Activated T-helper 17 cell treated with anti-CD3 and anti-CD28 coated beads, Interleukin-2, amount 50 U/mL, for 72 hours (primary cell): ENCODE data around the gene RAB5A. TPM values are rescaled to one million over a fixed set of nuclear protein-coding genes. Genes with fewer than 3 reads are reported as not detected.
"Not testable (repeated sequence)": the region's sequence is repeated elsewhere in the genome, so short reads cannot be mapped to it uniquely, and the experiment has no call there.

Experiments used
- ATAC-seq: fragments of 150-1000 bp; cut with Tn5 transposase; replicated peaks from 2 replicates; pipeline ENCODE4 v1.10.0; 2021; ENCODE audit warnings: mild to moderate bottlenecking, moderate library complexity
- H3K27ac Mint-ChIP-seq: one replicate; pipeline ENCODE4 v1.8.0; 2022; ENCODE audit warnings: mixed read lengths
- H3K27me3 Mint-ChIP-seq: one replicate; pipeline ENCODE4 v1.8.0; 2022; ENCODE audit warnings: mixed read lengths
- H3K36me3 Mint-ChIP-seq: one replicate; pipeline ENCODE4 v1.8.0; 2022; ENCODE audit warnings: low read depth, mild to moderate bottlenecking, mixed read lengths
- H3K4me1 Mint-ChIP-seq: one replicate; pipeline ENCODE4 v1.8.0; 2022; ENCODE audit warnings: mixed read lengths
- H3K4me3 Mint-ChIP-seq: one replicate; pipeline ENCODE4 v1.8.0; 2022; ENCODE audit warnings: mild to moderate bottlenecking, mixed read lengths
- H3K9me3 Mint-ChIP-seq: one replicate; pipeline ENCODE4 v1.8.0; 2022; ENCODE audit warnings: mixed read lengths
- total RNA-seq, 2 donors: library from RNA; stranded (reverse); gene quantifications; one replicate each; pipeline ENCODE4 v1.2.3, GENCODE V29; 2022

Gene RAB5A
- total RNA-seq, 2 donors from 2014 or later = 53.6 to 55.7 TPM

DNA sequence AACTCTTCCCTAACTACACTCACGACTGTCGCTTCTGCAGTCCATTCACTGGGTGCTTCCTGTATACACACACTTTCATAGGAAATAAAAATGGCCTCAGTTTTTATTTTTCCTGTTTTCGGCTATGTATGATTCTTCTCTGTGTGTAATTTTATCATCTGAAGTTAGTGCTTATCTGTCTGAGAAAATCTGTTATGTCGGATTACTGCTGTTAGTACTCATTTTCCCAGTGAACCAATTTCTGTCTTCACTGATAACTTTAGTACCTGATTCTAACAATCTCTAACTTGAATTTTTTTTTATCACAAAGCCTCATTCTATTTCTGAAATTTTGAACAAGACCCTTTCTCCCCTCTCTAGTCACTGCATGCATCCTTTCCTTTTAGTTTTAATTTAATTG, 20.9 kb downstream of the RAB5A start:
- Mint-ChIP-seq H3K4me1 (peaks cover 22% of the 10 kb centered on the region), H3K36me3 (peaks cover 69% of the 10 kb centered on the region), H3K9me3 (no peaks in the 10 kb centered on the region), H3K27me3 (no peaks in the 10 kb centered on the region), H3K4me3 (no peak overlapping the region), H3K27ac (no peak overlapping the region)
- no peak for ATAC-seq

GRCh38 chr3:19970327-19970726, 23.4 kb downstream of the RAB5A start:
- Mint-ChIP-seq H3K27me3 (no peaks in the 10 kb centered on the region), H3K4me1 (peaks cover 27% of the 10 kb centered on the region), H3K4me3 (no peak overlapping the region), H3K27ac (peak overlapping the region; percentile 43), H3K36me3 (peaks cover 86% of the 10 kb centered on the region), H3K9me3 (no peaks in the 10 kb centered on the region)
- ATAC-seq = no peak

DNA sequence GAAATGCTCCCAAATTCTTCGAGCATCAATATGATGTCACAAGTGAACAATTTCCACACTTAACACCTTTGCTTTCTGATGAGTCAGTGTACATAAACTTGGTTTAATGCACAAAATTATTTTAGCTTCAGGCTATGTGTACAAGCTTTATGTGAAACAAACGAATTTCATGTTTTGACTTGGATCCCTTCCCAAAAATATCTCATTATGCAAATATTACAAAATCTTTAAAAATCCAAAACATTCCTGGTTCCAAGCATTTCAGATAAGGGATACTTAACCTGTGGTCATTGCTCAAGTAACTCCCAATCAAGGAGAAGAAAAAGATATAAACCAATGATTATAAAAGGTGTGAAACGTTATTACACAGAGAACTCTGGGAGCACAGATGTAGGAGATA, 25.2 kb downstream of the RAB5A start:
- Mint-ChIP-seq H3K9me3 (no peaks in the 10 kb centered on the region), H3K27me3 (no peaks in the 10 kb centered on the region), H3K4me3 (no peak overlapping the region), H3K27ac (peak overlapping the region; percentile 61), H3K4me1 (peaks cover 21% of the 10 kb centered on the region), H3K36me3 (peaks cover 92% of the 10 kb centered on the region)
- no peak for ATAC-seq

DNA sequence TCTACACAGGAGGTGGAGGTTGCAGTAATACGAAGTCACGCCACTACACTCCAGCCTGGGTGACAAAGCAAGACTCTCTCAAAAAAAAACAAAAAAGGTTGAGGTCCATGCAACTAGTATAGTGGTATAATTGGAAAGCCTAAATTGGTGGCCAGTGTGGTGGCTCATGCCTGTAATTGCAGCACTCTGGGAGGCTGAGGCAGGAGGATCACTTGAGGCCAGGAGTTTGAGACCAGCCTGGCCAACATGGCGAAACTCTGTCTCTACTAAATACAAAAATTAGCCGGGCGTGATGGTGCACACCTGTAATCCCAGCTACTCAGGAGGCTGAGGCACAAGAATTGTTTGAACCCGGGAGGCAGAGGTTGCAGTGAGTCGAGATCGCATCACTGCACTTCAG, 42.0 kb downstream of the RAB5A start:
- H3K27me3 Mint-ChIP-seq, H3K27ac Mint-ChIP-seq, H3K4me1 Mint-ChIP-seq, ATAC-seq, H3K9me3 Mint-ChIP-seq, H3K4me3 Mint-ChIP-seq: not testable (repeated sequence)
- peaks cover 18% of the 10 kb centered on the region for H3K36me3 Mint-ChIP-seq

GRCh38 chr3:19994796-19995195, 47.9 kb downstream of the RAB5A start:
- Mint-ChIP-seq H3K4me3 (no peak overlapping the region), H3K27me3 (no peaks in the 10 kb centered on the region), H3K9me3 (peaks cover 4% of the 10 kb centered on the region), H3K4me1 (no peaks in the 10 kb centered on the region), H3K27ac (no peak overlapping the region), H3K36me3 (no peaks in the 10 kb centered on the region)
- no peak for ATAC-seq

GRCh38 chr3:19997502-19997901, 50.6 kb downstream of the RAB5A start:
- no peak for ATAC-seq
- no peaks in the 10 kb centered on the region for H3K27me3 Mint-ChIP-seq
- H3K27ac Mint-ChIP-seq = no peak overlapping the region

GRCh38 chr3:20001932-20002331, 55.0 kb downstream of the RAB5A start:
- Mint-ChIP-seq H3K4me1 (no peaks in the 10 kb centered on the region), H3K4me3 (no peak overlapping the region), H3K27me3 (no peaks in the 10 kb centered on the region), H3K9me3 (peaks cover 4% of the 10 kb centered on the region), H3K27ac (no peak overlapping the region), H3K36me3 (no peaks in the 10 kb centered on the region)
- no peak for ATAC-seq

More at GRCh38 chr3:19997502-19997901, 50.6 kb downstream of the RAB5A start:
- Mint-ChIP-seq H3K36me3 (no peaks in the 10 kb centered on the region), H3K4me1 (no peaks in the 10 kb centered on the region), H3K4me3 (no peak overlapping the region), H3K9me3 (peaks cover 4% of the 10 kb centered on the region)

- H3K9me3 Mint-ChIP-seq = no peaks in the 10 kb centered on the region
- H3K4me3 Mint-ChIP-seq = no peak overlapping the region
- H3K27ac Mint-ChIP-seq = no peak overlapping the region
- no peaks in the 10 kb centered on the region for H3K4me1 Mint-ChIP-seq
- H3K36me3 Mint-ChIP-seq = no peaks in the 10 kb centered on the region
- H3K27me3 Mint-ChIP-seq = no peaks in the 10 kb centered on the region
- no peak for ATAC-seq
Measured at GRCh38 chr3:20007960-20008359, 61.1 kb downstream of the RAB5A start.

DNA sequence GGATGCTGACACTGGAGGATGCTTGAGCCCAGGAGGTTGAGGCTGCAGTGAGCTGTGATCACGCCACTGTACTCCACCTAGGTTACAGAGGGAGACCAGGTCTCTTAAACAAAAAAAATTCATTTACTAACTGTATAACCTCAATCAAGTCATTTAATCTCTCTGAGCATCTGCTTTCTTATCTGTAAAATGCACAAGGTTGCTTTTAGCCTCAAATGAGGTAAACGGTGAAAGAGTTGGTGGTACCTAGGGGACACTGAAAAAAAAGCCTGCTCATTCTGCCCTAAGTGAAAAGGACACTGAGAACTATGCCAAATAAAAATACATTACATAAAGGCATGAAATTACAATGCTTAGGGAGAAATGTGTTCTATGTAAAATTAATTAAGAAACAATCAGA, 61.7 kb downstream of the RAB5A start:
- no peak overlapping the region for H3K27ac Mint-ChIP-seq
- H3K36me3 Mint-ChIP-seq = no peaks in the 10 kb centered on the region
- H3K27me3 Mint-ChIP-seq = no peaks in the 10 kb centered on the region
- no peaks in the 10 kb centered on the region for H3K9me3 Mint-ChIP-seq
- no peak overlapping the region for H3K4me3 Mint-ChIP-seq
- H3K4me1 Mint-ChIP-seq = peaks cover 4% of the 10 kb centered on the region
- no peak for ATAC-seq

GRCh38 chr3:20012164-20012563, 65.3 kb downstream of the RAB5A start, which contains the start of gene PP2D1:
Gene PP2D1 (minus strand): TSS chr3:20012264. CDS start chr3:20012072, 192 bp downstream.
- peaks cover 4% of the 10 kb centered on the region for H3K4me1 Mint-ChIP-seq

DNA sequence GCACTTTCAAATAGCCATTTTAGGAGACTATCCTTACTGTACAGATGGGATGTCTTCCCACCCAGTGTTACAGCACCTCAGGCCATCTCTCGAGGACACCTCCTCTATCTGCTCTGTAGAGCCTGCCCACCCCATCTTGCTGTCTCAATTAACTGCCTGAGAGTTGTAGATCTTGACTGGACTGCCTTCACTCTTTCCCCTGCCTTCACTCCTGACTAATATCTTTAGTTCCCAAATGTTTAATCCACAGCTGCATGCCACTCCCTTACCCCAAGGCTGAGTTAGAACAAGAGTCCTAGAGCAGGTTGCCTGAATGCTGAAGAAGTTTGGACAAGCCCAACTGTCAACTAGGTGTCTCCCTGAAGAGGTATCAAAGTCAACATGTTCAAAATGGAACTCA, 66.5 kb downstream of the RAB5A start:
- no peaks in the 10 kb centered on the region for H3K9me3 Mint-ChIP-seq
- no peak for ATAC-seq
- no peaks in the 10 kb centered on the region for H3K36me3 Mint-ChIP-seq

More at GRCh38 chr3:20012164-20012563, 65.3 kb downstream of the RAB5A start, which contains the start of gene PP2D1:
- no peaks in the 10 kb centered on the region for H3K9me3 Mint-ChIP-seq
- H3K27me3 Mint-ChIP-seq = no peaks in the 10 kb centered on the region
- ATAC-seq = no peak
- H3K4me3 Mint-ChIP-seq = no peak within 1 kb of the TSS
- no peak within 1 kb of the TSS for H3K27ac Mint-ChIP-seq
- no peaks in the 10 kb centered on the region for H3K36me3 Mint-ChIP-seq

DNA sequence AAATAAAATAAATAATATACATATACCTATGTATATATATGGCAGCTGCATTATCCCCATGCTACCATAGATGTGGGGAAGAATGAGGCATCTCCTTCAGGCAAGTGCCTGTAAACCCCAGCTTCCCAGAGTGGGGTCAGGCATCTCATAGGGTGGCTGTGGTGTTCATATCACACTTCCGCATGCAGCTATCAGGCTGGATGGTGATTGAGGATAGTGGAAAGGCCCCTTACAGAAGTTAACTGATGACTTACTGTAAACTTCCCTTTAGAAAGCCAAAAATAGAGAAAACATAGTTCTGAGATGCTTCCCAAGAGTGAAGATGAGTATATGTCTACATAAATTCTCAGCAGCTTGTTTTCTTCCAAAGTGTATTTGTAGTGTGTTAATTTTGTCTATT, 68.6 kb downstream of the RAB5A start:
- Mint-ChIP-seq H3K4me3 (no peak overlapping the region), H3K9me3 (no peaks in the 10 kb centered on the region), H3K27me3 (no peaks in the 10 kb centered on the region), H3K4me1 (peaks cover 4% of the 10 kb centered on the region), H3K36me3 (no peaks in the 10 kb centered on the region), H3K27ac (no peak overlapping the region)
- no peak for ATAC-seq

More for the DNA sequence above, 66.5 kb downstream of the RAB5A start:
- Mint-ChIP-seq H3K4me3 (no peak overlapping the region), H3K27me3 (no peaks in the 10 kb centered on the region), H3K27ac (no peak overlapping the region), H3K4me1 (peaks cover 4% of the 10 kb centered on the region)

- not testable (repeated sequence) for ATAC-seq, H3K27me3 Mint-ChIP-seq, H3K4me3 Mint-ChIP-seq, H3K36me3 Mint-ChIP-seq, H3K27ac Mint-ChIP-seq, H3K4me1 Mint-ChIP-seq, H3K9me3 Mint-ChIP-seq
Measured at GRCh38 chr3:20016076-20016475, 69.2 kb downstream of the RAB5A start.

- no peaks in the 10 kb centered on the region for H3K27me3 Mint-ChIP-seq
- no peaks in the 10 kb centered on the region for H3K36me3 Mint-ChIP-seq
- ATAC-seq = no peak
- no peak overlapping the region for H3K4me3 Mint-ChIP-seq
- H3K9me3 Mint-ChIP-seq = no peaks in the 10 kb centered on the region
- peak overlapping the region; percentile 55 for H3K27ac Mint-ChIP-seq
- H3K4me1 Mint-ChIP-seq = no peaks in the 10 kb centered on the region
Measured at GRCh38 chr3:20022954-20023622, 76.2 kb downstream of the RAB5A start.

- no peaks in the 10 kb centered on the region for H3K4me1 Mint-ChIP-seq
- H3K27ac Mint-ChIP-seq = peak overlapping the region; percentile 55
- H3K27me3 Mint-ChIP-seq = no peaks in the 10 kb centered on the region
- H3K9me3 Mint-ChIP-seq = no peaks in the 10 kb centered on the region
- no peak overlapping the region for H3K4me3 Mint-ChIP-seq
- no peaks in the 10 kb centered on the region for H3K36me3 Mint-ChIP-seq
- ATAC-seq = no peak
Measured at GRCh38 chr3:20023623-20024405, 76.9 kb downstream of the RAB5A start.
